ENCODE data around the gene PURB.
A peak's percentile ranks its signal among the peaks of the same experiment; 100 is the strongest.
"Not testable (repeated sequence)": the region's sequence is repeated elsewhere in the genome, so short reads cannot be mapped to it uniquely, and the experiment has no call there.

Gene PURB

DNA sequence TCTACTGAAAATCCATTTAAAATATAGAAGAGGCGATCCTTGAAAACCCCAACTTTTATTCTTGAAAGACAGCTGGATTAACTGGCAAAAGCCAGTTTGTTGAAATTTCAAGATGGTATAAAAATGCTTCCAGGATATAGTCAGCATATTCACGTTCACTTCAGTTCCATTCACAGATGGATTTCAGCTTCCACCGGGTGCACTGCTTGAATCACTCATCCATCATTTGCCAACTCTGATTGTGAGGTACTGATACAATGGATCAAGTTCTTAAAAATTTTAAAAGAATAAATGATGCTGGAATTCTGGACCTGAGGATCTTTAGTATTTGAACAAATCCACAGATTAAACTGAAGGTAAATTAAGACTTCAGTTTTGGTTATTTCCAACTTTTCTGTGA, 2.4 kb downstream of the PURB start:
- H3K4me3 ChIP-seq (ENCODE audit: low read length), result peak overlapping the region; percentile 77
- TF ChIP-seq CTCF (conservative IDR thresholded peaks at IDR 0.05; ENCODE audit: low read depth, low read length), result no peak
- no peak for DNase-seq (ENCODE audit: low read depth)

GRCh38 chr7:44881610-44882009, 3.7 kb downstream of the PURB start:
- peak; percentile 72 for DNase-seq (ENCODE audit: low read depth)
- peak overlapping the region; percentile 77 for H3K4me3 ChIP-seq (ENCODE audit: low read length)
- TF ChIP-seq CTCF (conservative IDR thresholded peaks at IDR 0.05; ENCODE audit: low read depth, low read length), result no peak

GRCh38 chr7:44881066-44881600, 4.2 kb downstream of the PURB start:
- peak overlapping the region; percentile 77 for H3K4me3 ChIP-seq (ENCODE audit: low read length)
- no peak for TF ChIP-seq CTCF (conservative IDR thresholded peaks at IDR 0.05; ENCODE audit: low read depth, low read length)
- no peak for DNase-seq (ENCODE audit: low read depth)

- peak overlapping the region; percentile 77 for H3K4me3 ChIP-seq (ENCODE audit: low read length)
- no peak for TF ChIP-seq CTCF (conservative IDR thresholded peaks at IDR 0.05; ENCODE audit: low read depth, low read length)
- DNase-seq (ENCODE audit: low read depth), result no peak
Observed at GRCh38 chr7:44880317-44881018, 4.9 kb downstream of the PURB start.

GRCh38 chr7:44876393-44876792, 8.9 kb downstream of the PURB start:
- no peak overlapping the region for H3K4me3 ChIP-seq (ENCODE audit: low read length)
- no peak for DNase-seq (ENCODE audit: low read depth)
- TF ChIP-seq CTCF (conservative IDR thresholded peaks at IDR 0.05; ENCODE audit: low read depth, low read length), result no peak

- DNase-seq (ENCODE audit: low read depth), result no peak
- H3K4me3 ChIP-seq (ENCODE audit: low read length), result no peak overlapping the region
- TF ChIP-seq CTCF (conservative IDR thresholded peaks at IDR 0.05; ENCODE audit: low read depth, low read length), result no peak
Observed at GRCh38 chr7:44875241-44875640, 10.1 kb downstream of the PURB start.

DNA sequence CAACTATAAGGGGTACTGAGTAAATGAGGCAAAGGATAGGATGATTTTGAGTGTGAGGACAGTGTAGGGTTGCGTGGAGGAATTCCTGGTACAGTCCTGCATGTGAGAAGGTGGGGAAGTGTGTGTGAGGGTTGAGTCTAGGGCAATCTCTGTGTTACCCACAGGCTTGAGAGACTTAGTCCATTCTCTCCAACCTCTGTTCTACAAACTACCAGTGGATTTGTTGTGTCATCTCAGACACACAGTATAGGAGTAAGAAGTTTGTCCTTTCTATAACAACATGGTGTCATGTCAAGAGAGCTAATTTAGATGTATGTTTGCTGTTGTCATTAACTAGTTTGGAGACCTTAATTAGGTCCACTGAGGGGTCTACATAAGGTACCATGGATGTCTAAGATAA, 12.5 kb downstream of the PURB start:
- no peak for DNase-seq (ENCODE audit: low read depth)
- H3K4me3 ChIP-seq (ENCODE audit: low read length), result no peak overlapping the region
- TF ChIP-seq CTCF (conservative IDR thresholded peaks at IDR 0.05; ENCODE audit: low read depth, low read length), result no peak

DNA sequence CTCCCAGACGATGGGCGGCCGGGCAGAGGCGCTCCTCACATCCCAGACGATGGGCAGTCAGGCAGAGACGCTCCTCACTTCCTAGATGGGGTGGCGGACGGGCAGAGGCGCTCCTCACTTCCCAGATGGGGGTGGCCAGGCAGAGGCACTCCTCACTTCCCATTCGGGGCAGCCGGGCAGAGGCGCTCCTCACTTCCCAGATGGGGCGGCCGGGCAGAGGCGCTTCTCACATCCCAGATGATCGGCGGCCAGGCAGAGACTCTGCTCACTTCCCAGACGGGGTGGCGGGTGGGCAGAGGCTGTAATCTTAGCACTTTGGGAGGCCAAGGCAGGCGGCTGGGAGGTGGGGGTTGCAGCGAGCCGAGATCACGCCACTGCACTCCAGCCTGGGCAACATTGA, 13.4 kb downstream of the PURB start:
- not testable (repeated sequence) for H3K4me3 ChIP-seq (ENCODE audit: low read length); DNase-seq (ENCODE audit: low read depth)

DNA sequence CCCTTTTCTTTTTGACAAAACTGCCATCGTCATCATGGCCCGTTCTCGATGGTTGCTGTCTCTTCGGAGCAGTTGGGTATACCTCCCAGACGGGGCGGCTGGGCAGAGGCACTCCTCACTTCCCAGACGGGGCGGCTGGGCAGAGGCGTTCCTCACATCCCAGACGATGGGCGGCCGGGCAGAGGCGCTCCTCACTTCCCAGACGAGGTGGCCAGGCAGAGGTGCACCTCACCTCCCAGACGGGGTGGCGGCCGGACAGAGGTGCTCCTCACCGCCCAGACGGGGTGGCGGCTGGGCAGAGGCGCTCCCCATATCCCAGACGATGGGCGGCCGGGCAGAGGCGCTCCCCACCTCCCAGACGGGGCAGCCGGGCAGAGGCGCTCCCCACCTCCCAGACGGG, 14.6 kb downstream of the PURB start:
- not testable (repeated sequence) for H3K4me3 ChIP-seq (ENCODE audit: low read length); DNase-seq (ENCODE audit: low read depth)

GRCh38 chr7:44870336-44870735, 15.0 kb downstream of the PURB start:
- not testable (repeated sequence) for H3K4me3 ChIP-seq (ENCODE audit: low read length); DNase-seq (ENCODE audit: low read depth)

Data from retinal pigment epithelial cell (primary cell).